Amniotic epithelial cell (primary cell): Measurements from ENCODE around the gene IRX2.

Source experiments
- DNase-seq: peaks from one replicate; pipeline ENCODE4 v3.0.0-alpha.2; 2010; ENCODE audit warnings: low read depth

The IRX2 gene

GRCh38 chr5:2697041-2697440 lies 54.4 kb downstream of the IRX2 start:
- no peak for DNase-seq
